Measurements from ENCODE around the gene SLC15A3.
"Not testable (repeated sequence)": the region's sequence is repeated elsewhere in the genome, so short reads cannot be mapped to it uniquely, and the experiment has no call there.

Gene SLC15A3

GRCh38 chr11:60974726-60975125 lies 22.8 kb upstream of the SLC15A3 start:
- no peak for DNase-seq (ENCODE audit: low read depth in 2 of 2)

DNA sequence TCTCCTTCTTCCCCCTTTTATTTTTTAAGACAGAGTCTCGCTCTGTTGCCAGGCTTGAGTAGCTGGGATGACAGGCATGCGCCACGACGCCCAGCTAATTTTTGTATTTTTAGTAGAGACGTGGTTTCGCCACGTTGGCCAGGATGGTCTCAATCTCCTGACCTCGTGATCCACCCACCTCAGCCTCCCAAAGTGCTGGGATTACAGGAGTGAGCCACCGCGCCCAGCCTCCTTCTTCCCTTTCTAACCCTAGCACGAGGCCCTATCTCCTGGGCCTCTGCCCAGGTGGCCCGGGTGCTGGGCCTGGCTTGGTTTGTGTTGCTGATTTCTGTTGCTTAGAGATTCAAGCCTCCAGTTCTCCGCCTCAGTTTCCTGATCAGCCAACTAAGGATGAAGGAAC lies 22.3 kb upstream of the SLC15A3 start:
- DNase-seq (ENCODE audit: low read depth in 2 of 2) = not testable (repeated sequence)

GRCh38 chr11:60973699-60974098 lies 21.7 kb upstream of the SLC15A3 start:
- no peak for DNase-seq (ENCODE audit: low read depth in 2 of 2)

DNA sequence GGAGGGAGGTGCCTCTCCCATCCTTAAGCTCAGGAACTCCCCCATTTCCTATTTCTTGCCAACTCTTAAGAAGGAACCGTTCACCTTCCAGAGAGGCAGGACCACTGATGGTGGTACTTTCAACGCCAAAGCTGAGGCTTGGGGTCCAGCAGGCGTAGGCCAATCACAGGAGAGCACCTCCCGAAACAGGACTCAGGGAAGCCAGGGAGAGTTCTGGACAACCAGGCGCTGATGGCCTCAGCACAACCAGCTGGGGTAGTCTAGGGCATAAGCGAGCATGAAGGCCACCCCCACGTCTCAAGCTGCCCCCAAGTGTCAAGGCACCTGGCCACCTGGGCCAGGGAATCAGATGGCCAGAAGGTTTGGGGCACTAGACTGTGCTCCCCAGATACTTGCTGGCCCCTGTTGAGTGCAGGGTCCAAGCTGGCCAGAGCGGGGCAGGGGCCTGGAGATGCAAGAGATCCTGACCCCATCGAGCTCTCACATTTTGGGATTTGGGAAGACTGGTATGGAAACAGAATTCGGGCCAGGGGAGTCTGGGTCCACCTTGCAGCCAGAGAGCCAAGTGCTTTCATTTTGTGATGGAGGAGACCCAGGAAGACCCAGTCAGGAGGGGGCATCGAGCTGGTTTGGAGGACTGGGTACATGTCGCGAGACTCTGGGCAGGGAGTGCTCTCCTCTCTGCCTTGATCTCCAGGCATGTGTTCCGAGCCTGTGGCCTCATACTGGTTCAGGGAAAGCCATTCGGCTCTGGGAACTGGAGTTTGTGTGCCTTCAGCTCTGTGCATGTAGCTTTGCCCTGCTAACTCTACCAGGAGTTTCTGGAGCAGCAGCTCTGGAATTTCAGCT lies 20.4 kb upstream of the SLC15A3 start:
- no peak for DNase-seq (ENCODE audit: low read depth in 2 of 2)

DNA sequence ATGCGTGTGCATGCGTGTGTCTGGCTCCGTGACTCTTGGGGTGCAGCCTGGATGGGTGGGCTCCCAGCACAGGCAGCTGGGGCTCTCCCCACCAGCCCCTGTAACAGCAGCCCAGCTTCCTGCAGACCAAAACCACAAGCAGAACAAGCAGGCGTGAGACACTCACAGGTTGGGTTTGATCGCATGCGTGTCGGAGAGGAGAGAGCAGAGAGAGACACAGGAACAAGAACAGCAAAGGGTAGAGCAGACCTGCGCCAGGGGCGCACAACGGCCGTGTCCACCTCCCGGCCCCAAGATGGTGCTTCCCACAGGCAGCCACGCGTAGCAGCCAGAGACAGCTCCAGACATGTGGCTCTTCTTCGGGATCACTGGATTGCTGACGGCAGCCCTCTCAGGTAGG lies 19.5 kb upstream of the SLC15A3 start, which contains the start of gene CD6:
Gene CD6 (plus strand): TSS at position 161 of the 400 bp plus-strand sequence. CDS start 186 bp downstream, at position 347.
- peak in 1 of 2 donors; percentile 55 for DNase-seq (ENCODE audit: low read depth in 2 of 2)

GRCh38 chr11:60970890-60971289 lies 18.9 kb upstream of the SLC15A3 start:
- DNase-seq (ENCODE audit: low read depth in 2 of 2) = no peak

- DNase-seq (ENCODE audit: low read depth in 2 of 2) = peak; percentile 78 to 80
These were observed 18.4 kb upstream of the SLC15A3 start for GRCh38 chr11:60970369-60970774.

GRCh38 chr11:60968223-60968622 lies 16.2 kb upstream of the SLC15A3 start:
- DNase-seq (ENCODE audit: low read depth in 2 of 2) = no peak

DNA sequence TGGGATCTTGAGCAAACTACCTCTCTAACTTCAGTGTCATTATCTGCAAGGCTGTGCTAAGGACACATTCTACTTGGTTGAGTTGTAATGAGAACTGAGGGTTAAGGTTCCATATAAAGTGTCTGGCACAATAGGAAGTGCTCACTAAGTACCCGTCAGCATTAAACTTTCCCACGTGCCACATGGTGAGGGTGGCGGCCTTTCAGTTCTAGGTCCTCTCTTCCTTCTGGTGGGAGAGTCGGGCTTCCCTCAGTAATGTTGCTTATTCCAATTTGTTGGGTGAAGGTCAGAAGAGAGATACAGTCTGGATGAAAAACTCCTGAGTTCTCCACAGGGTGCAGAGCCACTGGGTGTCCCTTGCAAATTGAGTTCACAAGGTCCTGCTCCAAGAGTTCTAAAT lies 14.9 kb upstream of the SLC15A3 start:
- no peak for DNase-seq (ENCODE audit: low read depth in 2 of 2)

GRCh38 chr11:60964801-60965200 lies 12.8 kb upstream of the SLC15A3 start:
- no peak for DNase-seq (ENCODE audit: low read depth in 2 of 2)

GRCh38 chr11:60960405-60960804 lies 8.4 kb upstream of the SLC15A3 start:
- DNase-seq (ENCODE audit: low read depth in 2 of 2) = no peak

- DNase-seq (ENCODE audit: low read depth in 2 of 2) = no peak
These were observed 7.5 kb upstream of the SLC15A3 start for GRCh38 chr11:60959431-60959830.

DNA sequence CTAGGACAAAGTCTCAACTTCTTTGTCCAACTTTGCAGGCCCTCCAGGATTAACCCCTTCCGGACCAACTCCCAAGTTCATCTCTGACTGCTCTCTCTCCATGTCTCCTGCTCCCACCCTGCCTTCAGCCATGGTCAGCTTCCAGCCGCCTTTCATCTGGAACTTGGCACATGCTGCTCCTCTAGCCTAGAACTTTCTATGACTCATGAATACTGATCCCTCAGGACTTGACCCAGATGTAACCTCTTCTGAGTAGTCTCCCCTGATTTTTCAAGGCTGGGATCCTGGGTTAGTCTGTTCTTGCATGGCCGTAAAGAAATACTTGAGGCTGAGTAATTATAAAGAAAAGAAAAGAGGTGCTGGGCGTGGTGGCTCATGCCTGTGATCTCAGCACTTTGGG lies 5.2 kb upstream of the SLC15A3 start:
- no peak for DNase-seq (ENCODE audit: low read depth in 2 of 2)

- no peak for DNase-seq (ENCODE audit: low read depth in 2 of 2)
These were observed 3.6 kb upstream of the SLC15A3 start for GRCh38 chr11:60955571-60955970.

DNA sequence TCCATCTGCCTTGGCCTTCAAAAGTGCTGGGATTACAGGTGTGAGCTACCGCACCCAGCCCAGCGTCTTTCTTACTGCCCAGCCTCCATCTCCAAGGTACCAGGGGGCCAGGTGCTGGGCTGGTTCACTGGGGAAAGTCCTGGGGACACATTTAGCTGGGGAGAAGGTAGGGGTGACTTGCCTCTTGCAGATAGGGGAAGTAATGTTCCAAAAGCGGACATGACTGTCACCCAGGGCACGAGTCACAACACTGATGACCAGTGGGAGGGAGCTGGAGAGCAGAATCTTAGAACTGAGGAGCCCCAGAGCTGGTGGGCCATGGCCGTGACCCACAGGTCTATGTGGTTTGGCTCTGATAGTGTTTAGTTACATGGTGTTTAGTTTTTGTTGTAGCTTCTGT lies 2.4 kb upstream of the SLC15A3 start:
- DNase-seq (ENCODE audit: low read depth in 2 of 2) = no peak

- DNase-seq (ENCODE audit: low read depth in 2 of 2) = no peak
These were observed 1.8 kb upstream of the SLC15A3 start for GRCh38 chr11:60953781-60954180.

GRCh38 chr11:60952742-60953170 lies 780 bp upstream of the SLC15A3 start:
- DNase-seq (ENCODE audit: low read depth in 2 of 2) = no peak

DNA sequence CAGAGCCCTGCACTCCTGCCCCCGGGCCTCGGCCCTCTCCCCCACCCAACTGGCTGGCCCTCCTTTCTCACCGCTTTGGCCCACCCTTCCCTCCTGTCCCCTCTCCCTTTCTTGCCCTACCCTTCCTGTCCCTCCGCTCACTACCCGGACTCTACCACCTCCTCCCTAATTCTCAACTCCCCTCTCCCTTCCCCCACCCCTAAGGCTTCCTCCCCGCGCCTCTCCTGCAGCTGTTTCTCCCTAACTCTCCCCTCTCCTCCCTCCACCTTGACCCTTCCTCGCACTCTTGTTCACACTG lies 421 bp downstream of the SLC15A3 start:
- no peak for DNase-seq (ENCODE audit: low read depth in 2 of 2)

DNA sequence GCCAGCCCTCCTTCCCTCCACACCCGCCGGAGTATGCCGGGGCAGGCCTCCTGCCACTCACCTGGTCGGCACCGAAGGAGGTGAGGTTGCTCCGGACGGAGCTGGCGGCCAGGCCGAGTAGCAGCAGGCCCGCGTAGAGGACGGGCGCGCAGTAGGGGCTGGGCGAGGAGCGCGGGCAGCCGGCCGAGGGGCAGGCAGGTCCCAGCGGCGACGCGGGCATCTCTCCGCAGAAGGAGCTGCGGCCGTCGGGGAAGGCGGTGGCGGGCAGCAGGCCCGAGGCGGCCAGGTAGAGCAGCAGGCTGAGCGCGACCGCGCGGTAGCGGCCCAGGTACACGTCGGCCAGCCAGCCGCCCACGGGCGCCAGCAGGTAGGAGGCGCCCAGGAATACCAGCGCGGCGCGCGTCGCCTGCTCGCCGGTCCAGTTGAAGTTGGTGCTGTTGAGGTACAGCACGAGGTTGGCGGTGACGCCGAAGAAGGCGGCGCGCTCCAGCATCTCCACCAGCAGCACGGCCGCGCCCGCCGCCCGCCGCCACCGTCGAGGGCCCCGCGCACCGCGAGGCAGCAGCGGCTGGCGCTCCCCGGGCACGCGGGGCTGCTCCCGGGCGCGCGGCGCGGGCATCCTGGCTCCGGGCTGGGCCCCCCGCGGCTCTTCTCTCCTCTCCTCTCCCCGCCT lies 907 bp downstream of the SLC15A3 start:
- DNase-seq (ENCODE audit: low read depth in 2 of 2) = peak in 1 of 2 donors; percentile 36

DNA sequence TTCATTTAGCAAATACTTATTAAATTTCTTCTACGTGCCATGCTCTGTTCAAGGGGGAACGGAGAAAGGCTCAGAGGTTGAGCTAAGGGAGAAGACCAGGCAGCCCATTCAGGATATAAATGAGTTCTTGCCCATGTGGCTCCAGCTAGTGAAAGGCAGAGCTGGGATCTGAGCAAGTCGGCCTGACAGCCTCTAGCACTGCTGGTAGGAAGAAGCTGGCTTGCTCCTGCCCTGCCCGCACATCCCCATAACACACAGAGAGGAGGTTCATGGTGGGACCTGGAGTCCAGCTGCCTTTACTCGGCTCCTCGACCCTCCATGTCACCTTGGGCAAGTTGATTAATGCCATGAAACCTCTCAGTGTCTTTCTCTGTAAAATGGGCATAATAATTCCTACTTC lies 2.0 kb downstream of the SLC15A3 start:
- DNase-seq (ENCODE audit: low read depth in 2 of 2) = no peak

GRCh38 chr11:60948250-60948649 lies 3.7 kb downstream of the SLC15A3 start:
- DNase-seq (ENCODE audit: low read depth in 2 of 2) = no peak

DNA sequence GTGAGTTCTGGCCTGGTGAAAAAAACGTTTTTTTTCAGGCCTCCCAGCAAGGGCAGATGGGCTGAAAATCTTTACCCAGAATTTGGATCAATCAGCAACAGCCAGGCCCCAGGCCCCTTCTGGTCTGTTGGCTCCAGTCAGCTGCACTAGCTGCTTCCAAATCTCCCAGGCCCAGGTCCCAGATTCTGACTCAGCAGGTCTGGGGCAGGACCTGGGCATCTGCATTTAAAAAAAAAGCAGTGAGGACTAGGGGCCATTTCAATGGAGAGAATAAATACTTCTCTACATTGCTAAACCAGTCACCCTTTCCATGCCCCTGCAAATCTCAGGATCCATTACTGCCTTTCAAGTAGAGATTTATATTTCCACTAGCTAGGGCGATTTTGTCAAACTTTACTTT lies 4.3 kb downstream of the SLC15A3 start:
- no peak for DNase-seq (ENCODE audit: low read depth in 2 of 2)

DNA sequence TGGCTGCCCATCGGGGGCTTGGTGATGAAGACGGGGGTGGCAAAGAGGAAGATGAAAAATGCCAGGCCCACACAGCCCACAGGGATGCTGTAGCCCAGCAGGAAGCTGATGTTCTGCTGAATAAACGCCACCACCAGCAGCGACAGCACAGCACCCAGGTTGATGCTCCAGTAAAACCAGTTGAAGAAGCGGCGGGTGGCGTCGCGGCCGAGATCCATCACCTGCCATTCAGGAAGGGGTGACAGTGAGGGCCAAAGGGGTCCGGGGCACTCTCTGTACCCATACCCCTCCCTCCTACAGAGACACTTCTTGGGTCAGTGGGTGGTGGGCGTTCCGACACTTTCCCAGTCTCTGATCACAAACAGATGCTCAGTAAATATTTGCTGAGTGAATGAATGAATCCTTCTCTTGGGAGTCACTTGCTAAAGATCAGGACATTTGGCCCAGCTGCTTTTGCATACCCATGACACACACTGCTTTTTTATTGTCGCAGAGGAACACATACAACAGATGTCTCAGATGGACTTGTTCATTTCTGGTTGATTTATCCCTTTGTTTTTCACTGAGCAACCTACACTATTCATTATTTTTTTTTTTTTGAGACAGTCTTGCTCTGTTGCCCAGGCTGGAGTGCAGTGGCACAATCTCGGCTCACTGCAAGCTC lies 5.2 kb downstream of the SLC15A3 start:
- DNase-seq (ENCODE audit: low read depth in 2 of 2) = no peak
